HG02798 (cell line): ENCODE results near the gene SKAP2.
"Not testable (repeated sequence)": the region's sequence is repeated elsewhere in the genome, so short reads cannot be mapped to it uniquely, and the experiment has no call there.

Experiments
- ATAC-seq: cut with Tn5 transposase; IDR thresholded peaks from one replicate; pipeline ENCODE4 v1.9.1; 2021; ENCODE audit warnings: mild to moderate bottlenecking; ENCODE audit not compliant: unreplicated experiment, poor library complexity

Gene SKAP2

DNA sequence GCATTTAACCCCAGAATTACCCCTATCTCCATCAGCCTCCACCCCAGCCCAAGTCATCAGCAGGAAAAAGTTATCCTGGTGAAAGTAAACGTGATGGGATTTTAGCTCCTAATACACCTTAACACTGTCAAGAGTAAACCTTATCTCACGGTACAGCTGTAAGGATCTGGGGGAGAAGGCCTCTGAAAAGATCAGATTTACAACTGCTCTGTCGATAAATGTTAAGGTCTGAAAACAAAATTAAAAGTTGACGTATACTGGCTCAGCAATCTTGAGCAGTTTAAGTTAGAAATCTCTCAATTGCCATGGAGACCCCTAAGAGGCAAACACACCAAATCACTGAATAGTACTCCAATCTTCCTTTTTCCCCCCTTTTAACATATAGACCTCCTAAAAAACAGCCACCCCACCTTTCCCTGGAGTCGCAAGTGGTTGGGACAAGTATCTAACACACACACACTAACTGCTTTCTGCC, 6.1 kb downstream of the SKAP2 start:
- no peak for ATAC-seq

DNA sequence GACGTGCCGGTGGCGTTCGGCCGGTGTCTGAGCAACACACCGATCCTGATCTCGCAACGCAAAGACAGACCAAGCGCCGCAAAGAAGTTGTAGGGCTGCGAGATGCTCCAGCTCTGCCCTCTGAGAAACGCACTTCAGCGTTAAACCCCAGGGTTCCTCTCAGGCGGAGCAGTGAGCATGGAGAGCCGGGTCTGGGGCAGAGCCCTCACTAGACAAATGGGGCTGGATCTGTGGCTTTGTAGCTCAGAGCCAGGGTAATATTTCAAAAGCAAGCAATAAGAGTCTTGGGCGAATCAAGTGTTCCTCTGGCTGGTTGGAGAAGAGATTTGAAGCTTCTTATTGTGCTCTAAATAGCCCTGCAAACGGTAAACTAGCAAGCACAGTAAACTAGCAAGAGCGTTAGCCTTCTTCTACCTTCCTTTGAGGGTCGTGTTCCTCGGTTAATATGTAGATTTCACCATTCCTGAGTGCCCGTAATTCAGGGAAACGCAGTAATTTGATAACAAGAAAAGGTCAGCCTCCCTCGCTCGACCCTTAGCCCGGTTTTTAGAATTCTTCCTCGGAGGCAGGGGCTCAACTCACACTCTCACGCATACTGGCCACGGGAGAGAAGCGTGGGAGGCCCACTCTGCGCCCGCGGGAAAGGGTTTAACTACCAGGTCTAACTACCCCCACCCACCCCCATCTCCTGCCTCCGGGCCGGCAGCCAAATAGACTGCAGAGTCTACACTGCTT, 6.7 kb downstream of the SKAP2 start:
- ATAC-seq: peak; percentile 59

GRCh38 chr7:26857170-26857505, 7.3 kb downstream of the SKAP2 start:
- no peak for ATAC-seq

- no peak for ATAC-seq
These were observed 8.0 kb downstream of the SKAP2 start for GRCh38 chr7:26856176-26856985.

DNA sequence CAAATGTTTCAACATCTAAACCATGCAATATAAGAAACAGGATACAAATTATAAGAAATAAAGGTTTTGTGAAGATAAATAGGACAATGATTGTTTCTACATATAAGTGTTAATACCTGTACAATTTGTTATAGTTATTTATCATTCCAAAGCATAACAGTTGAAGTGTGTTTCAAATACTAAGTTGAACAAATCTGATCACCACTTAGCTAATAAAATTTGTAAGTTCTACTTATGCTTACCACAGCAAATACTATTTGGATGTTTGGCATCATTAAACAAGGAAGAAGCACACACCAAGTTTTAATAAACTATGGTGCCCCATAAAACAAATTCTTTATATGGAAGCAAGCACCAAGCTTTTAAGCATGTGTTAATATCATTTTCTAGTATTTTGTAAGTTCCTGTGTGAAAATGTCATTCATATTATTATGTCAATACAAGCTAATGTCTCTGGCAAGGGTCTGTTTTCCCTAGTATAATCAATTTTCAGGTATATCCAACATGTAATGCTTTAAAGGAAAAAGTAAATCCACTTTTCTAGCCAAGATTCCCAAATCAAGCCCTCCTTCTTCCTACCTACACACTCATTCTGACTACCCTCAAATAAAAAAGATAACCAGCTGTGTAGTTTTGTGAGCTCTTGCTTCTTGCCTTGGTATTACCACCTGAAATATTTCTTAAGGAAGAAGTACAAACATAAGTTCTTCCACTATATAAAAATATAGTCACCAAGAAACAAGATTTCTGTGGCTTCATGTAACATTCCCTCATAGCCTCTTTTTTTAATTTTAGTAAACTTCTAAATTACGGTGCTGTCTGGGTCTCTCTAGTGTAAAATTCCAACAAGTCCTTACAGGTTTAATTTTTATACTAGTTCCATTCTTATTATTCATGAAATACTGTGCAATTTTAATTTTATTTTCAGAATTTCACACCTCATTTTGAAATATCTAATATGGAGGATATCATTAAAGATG, 9.2 kb downstream of the SKAP2 start:
- ATAC-seq: no peak

DNA sequence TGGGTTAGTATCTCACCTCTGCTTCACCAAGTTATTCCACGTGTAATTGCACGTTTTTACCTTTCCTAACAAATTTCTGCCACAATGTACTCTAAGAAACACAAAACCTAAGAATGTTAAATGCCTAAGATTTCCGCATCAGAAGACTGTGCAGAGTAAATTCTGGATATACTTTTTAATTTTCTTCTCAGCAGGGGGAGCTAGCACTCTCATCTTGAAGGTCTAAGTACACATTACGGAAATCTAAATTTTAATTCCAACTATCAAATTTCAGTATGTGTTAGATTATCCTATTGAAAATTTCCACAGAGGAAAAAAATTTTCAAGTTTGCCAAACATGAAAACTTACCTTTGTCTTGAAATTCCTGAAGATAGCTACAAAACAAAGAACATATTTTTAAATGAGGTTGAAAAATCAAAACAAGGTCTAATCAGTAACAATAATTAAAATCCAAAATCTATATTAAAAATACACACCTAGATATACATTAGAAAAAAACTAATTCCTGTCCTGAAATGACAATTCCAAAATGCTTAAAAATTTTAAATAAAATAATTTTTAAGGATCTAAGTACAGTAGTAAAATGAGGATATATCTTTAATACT, 10.5 kb downstream of the SKAP2 start:
- no peak for ATAC-seq

DNA sequence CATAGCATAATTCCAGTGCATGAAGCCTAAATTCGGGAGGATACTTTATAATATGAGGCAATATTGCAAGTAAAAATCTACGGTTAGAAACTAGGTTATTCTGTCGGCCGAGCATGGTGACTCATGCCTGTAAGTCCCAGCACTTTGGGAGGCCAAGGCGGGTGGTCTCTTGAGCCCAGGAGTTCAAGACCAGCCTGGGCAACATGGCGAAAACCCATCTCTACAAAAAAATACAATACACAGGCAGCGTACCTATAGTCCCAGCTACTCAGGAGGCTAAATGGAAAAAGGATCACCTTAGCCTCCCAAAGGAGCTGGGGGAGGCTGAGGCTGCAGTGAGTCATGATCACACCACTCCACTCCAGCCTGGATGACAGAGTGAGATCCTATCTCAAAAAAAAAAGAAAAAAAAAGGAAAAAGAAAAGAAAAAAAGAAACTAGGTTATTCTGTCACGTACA, 14.2 kb downstream of the SKAP2 start:
- ATAC-seq: no peak

DNA sequence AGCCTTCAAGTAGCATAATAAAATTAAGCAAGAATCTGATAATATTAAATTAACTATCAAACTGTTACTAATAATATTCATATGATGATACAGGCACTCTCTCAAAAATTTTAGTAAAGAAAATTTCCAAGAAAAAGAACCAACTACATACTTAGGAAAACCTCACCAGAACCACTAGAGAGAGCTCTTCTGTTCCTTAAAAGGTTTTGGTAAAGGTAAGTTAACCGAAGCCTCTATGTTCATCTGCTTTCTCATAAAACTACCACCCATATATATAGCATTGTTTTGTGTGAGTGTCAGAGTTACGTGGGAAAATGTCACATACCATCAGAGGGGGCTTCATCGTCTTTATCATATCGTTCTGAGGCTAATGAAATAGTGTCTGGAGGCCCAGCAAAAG, 20.7 kb downstream of the SKAP2 start:
- no peak for ATAC-seq

- no peak for ATAC-seq
These were observed 21.5 kb downstream of the SKAP2 start for GRCh38 chr7:26842897-26843296.

- ATAC-seq: no peak
These were observed 23.2 kb downstream of the SKAP2 start for GRCh38 chr7:26841003-26841739.

GRCh38 chr7:26836793-26837192, 27.6 kb downstream of the SKAP2 start:
- ATAC-seq: not testable (repeated sequence)

- ATAC-seq: no peak
These were observed 49.0 kb downstream of the SKAP2 start for GRCh38 chr7:26815426-26815825.

DNA sequence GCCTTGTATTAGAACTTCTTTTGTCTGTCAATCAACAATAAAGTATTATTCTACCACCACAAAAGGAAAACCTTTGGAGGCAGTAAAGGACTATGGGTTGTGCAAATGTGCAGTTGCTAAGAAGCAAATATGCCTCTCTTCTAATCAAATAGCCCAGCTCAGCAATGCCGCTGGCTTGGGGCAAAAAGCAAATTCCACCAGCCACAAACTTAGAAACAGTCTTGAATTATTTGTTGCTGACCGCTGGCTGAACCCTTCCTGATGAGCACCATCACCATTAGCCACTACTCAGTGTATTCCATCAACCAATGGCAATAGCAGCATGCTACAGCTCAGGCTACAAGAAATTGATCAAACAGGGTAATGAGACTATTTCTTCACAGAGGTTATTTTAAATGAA, 51.0 kb downstream of the SKAP2 start:
- no peak for ATAC-seq

DNA sequence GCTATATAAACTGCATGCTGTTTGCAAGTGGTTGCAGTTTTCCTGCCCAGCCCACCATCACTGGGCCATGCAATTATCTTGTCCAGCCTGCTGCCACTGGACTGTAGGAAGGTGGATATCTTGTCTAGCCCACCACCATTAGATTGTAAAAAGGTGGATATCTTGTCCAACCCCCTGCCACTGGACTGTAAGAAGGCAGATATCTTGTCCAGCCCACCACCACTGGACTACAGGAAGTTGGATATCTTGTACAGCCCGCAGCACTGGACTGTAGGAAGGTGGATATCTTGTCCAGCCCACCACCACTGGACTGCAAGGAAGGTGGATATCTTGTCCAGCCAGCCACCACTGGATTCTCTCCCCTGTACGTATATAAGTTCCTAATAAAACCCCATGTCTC, 69.8 kb downstream of the SKAP2 start:
- no peak for ATAC-seq

GRCh38 chr7:26792576-26792975, 71.8 kb downstream of the SKAP2 start:
- ATAC-seq: no peak

DNA sequence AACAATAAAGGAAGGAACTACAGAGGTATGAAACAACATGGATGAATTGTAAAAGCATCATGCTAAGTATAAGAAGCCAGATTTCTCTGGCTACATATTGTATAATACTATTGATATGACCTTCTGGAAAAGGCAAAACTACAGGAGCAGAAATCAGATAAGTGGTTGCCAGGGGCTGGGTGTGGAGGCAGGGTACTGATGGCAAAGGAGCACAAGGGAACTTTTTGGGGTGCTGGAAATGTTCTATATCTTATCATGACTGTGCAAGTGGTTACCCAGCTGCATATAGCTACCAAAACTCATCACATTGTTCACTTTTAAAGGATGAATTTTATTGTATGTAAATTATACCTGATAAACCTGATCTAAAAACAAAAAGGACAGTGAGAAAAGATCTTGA, 72.4 kb downstream of the SKAP2 start:
- no peak for ATAC-seq

GRCh38 chr7:26789481-26790184, 74.8 kb downstream of the SKAP2 start:
- ATAC-seq: no peak

DNA sequence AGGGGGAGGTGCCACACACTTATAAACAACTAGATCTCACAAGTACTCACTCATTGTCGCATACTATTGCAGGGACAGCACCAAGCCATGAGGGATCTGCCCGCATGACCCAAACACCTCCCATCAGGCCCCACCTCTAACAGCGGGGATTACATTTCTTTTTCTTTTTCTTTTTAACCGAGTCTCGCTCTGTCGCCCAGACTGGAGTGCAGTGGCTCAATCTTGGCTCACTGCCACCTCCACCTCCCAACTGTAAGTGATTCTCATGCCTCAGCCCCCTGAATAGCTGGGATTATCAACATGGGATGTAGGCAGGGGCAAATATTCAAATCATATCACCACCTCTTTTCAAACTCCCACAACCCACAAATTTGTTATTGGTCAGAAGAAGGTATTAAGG, 76.7 kb downstream of the SKAP2 start:
- ATAC-seq: no peak

- no peak for ATAC-seq
These were observed 80.3 kb downstream of the SKAP2 start for GRCh38 chr7:26784118-26784517.
